ENCODE results near the gene TET3. TPM values are rescaled to one million over a fixed set of nuclear protein-coding genes. Genes with fewer than 3 reads are reported as not detected.

TET3 gene
- polyA plus RNA-seq, 1 donor from 2014 or later: 18.2 TPM

GRCh38 chr2:74028741-74029140 lies 44.0 kb downstream of the TET3 start:
- Histone ChIP-seq H3K4me3 (ENCODE audit: low read length) (no peak overlapping the region), H3K9ac (ENCODE audit: low read length) (no peak overlapping the region), H3K27me3 (ENCODE audit: insufficient read depth, low read depth, low read length) (no peaks in the 10 kb centered on the region), H3K27ac (ENCODE audit: low read length) (no peak overlapping the region), H3F3A (ENCODE audit: insufficient read depth, low read length, poor library complexity, severe bottlenecking) (no peaks in the 10 kb centered on the region), H2AFZ (ENCODE audit: low read depth, low read length) (no peak overlapping the region), H3K36me3 (ENCODE audit: insufficient read depth, low read length) (no peaks in the 10 kb centered on the region), H3K4me2 (ENCODE audit: low read length) (no peak overlapping the region), H3K9me3 (ENCODE audit: low read length) (no peaks in the 10 kb centered on the region), H3K79me2 (replicated peaks; ENCODE audit: insufficient read depth, low read length) (peaks cover 82% of the 10 kb centered on the region), H4K20me1 (ENCODE audit: insufficient read depth) (peaks cover 35% of the 10 kb centered on the region), H3K9me2 (ENCODE audit: insufficient read depth, low read length) (no peaks in the 10 kb centered on the region)
- TF ChIP-seq CTCF (IDR thresholded peaks at IDR 0.05; ENCODE audit: poor library complexity, severe bottlenecking) (no peak), EZH2 (IDR thresholded peaks at IDR 0.05; ENCODE audit: borderline replicate concordance, insufficient read depth, low read length, poor library complexity, severe bottlenecking) (no peak), SMC3 (conservative IDR thresholded peaks at IDR 0.05; ENCODE audit: poor library complexity) (no peak), RAD21 (conservative IDR thresholded peaks at IDR 0.05) (no peak), MXI1 (conservative IDR thresholded peaks at IDR 0.05; ENCODE audit: poor library complexity, severe bottlenecking) (no peak), TAF1 (IDR thresholded peaks at IDR 0.05; ENCODE audit: low read depth) (no peak), REST (IDR thresholded peaks at IDR 0.05; ENCODE audit: borderline replicate concordance) (no peak), EP300 (conservative IDR thresholded peaks at IDR 0.05; ENCODE audit: poor library complexity, severe bottlenecking) (no peak), POLR2AphosphoS5 (IDR thresholded peaks at IDR 0.05) (no peak)

GRCh38 chr2:74029714-74030397 lies 45.1 kb downstream of the TET3 start:
- Histone ChIP-seq H3K27ac (ENCODE audit: low read length) (no peak overlapping the region), H3K27me3 (ENCODE audit: insufficient read depth, low read depth, low read length) (no peaks in the 10 kb centered on the region), H3K79me2 (replicated peaks; ENCODE audit: insufficient read depth, low read length) (peaks cover 81% of the 10 kb centered on the region), H4K20me1 (ENCODE audit: insufficient read depth) (peaks cover 31% of the 10 kb centered on the region), H3K36me3 (ENCODE audit: insufficient read depth, low read length) (no peaks in the 10 kb centered on the region), H2AFZ (ENCODE audit: low read depth, low read length) (no peak overlapping the region), H3K9me2 (ENCODE audit: insufficient read depth, low read length) (no peaks in the 10 kb centered on the region), H3K9ac (ENCODE audit: low read length) (no peak overlapping the region), H3K4me3 (ENCODE audit: low read length) (no peak overlapping the region), H3K9me3 (ENCODE audit: low read length) (no peaks in the 10 kb centered on the region), H3F3A (ENCODE audit: insufficient read depth, low read length, poor library complexity, severe bottlenecking) (no peaks in the 10 kb centered on the region), H3K4me2 (ENCODE audit: low read length) (no peak overlapping the region)
- TF ChIP-seq RAD21 (conservative IDR thresholded peaks at IDR 0.05): no peak
- no peak for TF ChIP-seq REST (IDR thresholded peaks at IDR 0.05; ENCODE audit: borderline replicate concordance)
- no peak for TF ChIP-seq SMC3 (conservative IDR thresholded peaks at IDR 0.05; ENCODE audit: poor library complexity)
- no peak for TF ChIP-seq TAF1 (IDR thresholded peaks at IDR 0.05; ENCODE audit: low read depth)
- TF ChIP-seq EP300 (conservative IDR thresholded peaks at IDR 0.05; ENCODE audit: poor library complexity, severe bottlenecking): no peak
- no peak for TF ChIP-seq POLR2AphosphoS5 (IDR thresholded peaks at IDR 0.05)
- TF ChIP-seq EZH2 (IDR thresholded peaks at IDR 0.05; ENCODE audit: borderline replicate concordance, insufficient read depth, low read length, poor library complexity, severe bottlenecking): no peak
- no peak for TF ChIP-seq MXI1 (conservative IDR thresholded peaks at IDR 0.05; ENCODE audit: poor library complexity, severe bottlenecking)
- no peak for TF ChIP-seq CTCF (IDR thresholded peaks at IDR 0.05; ENCODE audit: poor library complexity, severe bottlenecking)
